Coronary artery (tissue), 2 donors: ENCODE measurements around the gene ATG13.

Experiments
- DNase-seq: peaks from one replicate; pipeline ENCODE4 v3.0.0-alpha.2; 2017; ENCODE audit warnings: low spot score
- H3K27ac ChIP-seq, 2 donors: fragments of 200-600 bp; sonication (generic); one replicate each; pipeline ENCODE4 v1.5.1; 2016 to 2019
- H3K4me3 ChIP-seq: fragments of 200-600 bp; sonication (generic); 2 replicates; pipeline ENCODE4 v1.5.1; 2016; ENCODE audit warnings: mild to moderate bottlenecking, moderate library complexity
- TF ChIP-seq, protein P1 (sequence below): fragments of 200-600 bp; sonication (generic); IDR thresholded peaks from one replicate; pipeline ENCODE4 v1.5.1; 2019; ENCODE audit warnings: antibody characterized with exemption

ATG13 gene

DNA sequence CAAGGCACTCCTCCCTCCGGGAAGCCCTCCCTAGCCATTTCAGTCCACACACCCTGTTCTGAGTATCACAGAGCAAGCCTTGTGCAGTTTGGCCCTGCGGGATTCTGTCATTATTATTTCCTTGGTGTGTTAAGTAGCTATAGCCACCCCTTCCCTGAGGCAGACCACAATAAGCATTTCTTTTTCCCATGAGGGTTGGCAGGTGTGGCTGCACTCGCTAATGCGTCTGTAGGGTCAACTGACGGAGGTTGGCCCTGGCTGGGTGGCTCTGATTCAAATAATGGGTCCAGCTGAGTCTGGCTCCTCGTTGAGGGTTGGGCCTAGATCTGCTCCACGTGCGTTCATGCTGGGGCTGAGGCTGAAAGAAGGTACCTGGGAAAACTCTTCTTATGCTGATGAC is 106.7 kb downstream of the ATG13 start:
- DNase-seq = no peak
- TF ChIP-seq, protein P1, sequence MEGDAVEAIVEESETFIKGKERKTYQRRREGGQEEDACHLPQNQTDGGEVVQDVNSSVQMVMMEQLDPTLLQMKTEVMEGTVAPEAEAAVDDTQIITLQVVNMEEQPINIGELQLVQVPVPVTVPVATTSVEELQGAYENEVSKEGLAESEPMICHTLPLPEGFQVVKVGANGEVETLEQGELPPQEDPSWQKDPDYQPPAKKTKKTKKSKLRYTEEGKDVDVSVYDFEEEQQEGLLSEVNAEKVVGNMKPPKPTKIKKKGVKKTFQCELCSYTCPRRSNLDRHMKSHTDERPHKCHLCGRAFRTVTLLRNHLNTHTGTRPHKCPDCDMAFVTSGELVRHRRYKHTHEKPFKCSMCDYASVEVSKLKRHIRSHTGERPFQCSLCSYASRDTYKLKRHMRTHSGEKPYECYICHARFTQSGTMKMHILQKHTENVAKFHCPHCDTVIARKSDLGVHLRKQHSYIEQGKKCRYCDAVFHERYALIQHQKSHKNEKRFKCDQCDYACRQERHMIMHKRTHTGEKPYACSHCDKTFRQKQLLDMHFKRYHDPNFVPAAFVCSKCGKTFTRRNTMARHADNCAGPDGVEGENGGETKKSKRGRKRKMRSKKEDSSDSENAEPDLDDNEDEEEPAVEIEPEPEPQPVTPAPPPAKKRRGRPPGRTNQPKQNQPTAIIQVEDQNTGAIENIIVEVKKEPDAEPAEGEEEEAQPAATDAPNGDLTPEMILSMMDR = no peak

More for the DNA sequence above, 106.7 kb downstream of the ATG13 start:
- no peak overlapping the region for H3K27ac ChIP-seq
- H3K4me3 ChIP-seq = no peak overlapping the region
